MCF 10A (cell line): ENCODE results near the gene OPRD1. TPM values are rescaled to one million over a fixed set of nuclear protein-coding genes. Genes with fewer than 3 reads are reported as not detected.

ENCODE experiments used
- BruUV-seq: library from RNA; stranded (reverse); fragments of 400-500 nt; replicated peaks from 2 replicates; lab custom pipeline; 2021; lab: Mats Ljungman, UMichigan
- CTCF ChIA-PET: fragments of 300-600 bp; sonication (Branson Sonifier 250); formaldehyde crosslinking; extraction: SDS; loops from one replicate; lab custom pipeline; 2021; ENCODE audit warnings: antibody characterized with exemption, inconsistent platforms; lab: Yijun Ruan, JAX
- POLR2A ChIA-PET: fragments of 300-600, 350-650 bp; sonication (Branson Sonifier 250); formaldehyde crosslinking; extraction: SDS; loops from one replicate; lab custom pipeline; 2020; ENCODE audit warnings: antibody characterized with exemption, inconsistent platforms; lab: Yijun Ruan, JAX
- DNase-seq: peaks from one replicate; pipeline ENCODE4 v3.0.0-alpha.2; 2018; ENCODE audit not compliant: unreplicated experiment
- H3K27ac Mint-ChIP-seq: one replicate; pipeline ENCODE4 v1.8.0; 2022; ENCODE audit warnings: mild to moderate bottlenecking, low read depth, mixed read lengths; ENCODE audit not compliant: unreplicated experiment
- H3K27me3 Mint-ChIP-seq: one replicate; pipeline ENCODE4 v1.8.0; 2022; ENCODE audit warnings: mixed read lengths; ENCODE audit not compliant: insufficient read depth, unreplicated experiment
- H3K36me3 Mint-ChIP-seq: one replicate; pipeline ENCODE4 v1.8.0; 2022; ENCODE audit warnings: mild to moderate bottlenecking, moderate library complexity, mixed read lengths; ENCODE audit not compliant: insufficient read depth, unreplicated experiment
- H3K4me1 Mint-ChIP-seq: one replicate; pipeline ENCODE4 v1.8.0; 2022; ENCODE audit warnings: mixed read lengths; ENCODE audit not compliant: insufficient read depth, unreplicated experiment
- H3K4me3 Mint-ChIP-seq: one replicate; pipeline ENCODE4 v1.8.0; 2022; ENCODE audit warnings: mild to moderate bottlenecking, moderate library complexity, mixed read lengths; ENCODE audit not compliant: unreplicated experiment
- H3K9me3 Mint-ChIP-seq: one replicate; pipeline ENCODE4 v1.8.0; 2022; ENCODE audit warnings: mixed read lengths; ENCODE audit not compliant: unreplicated experiment
- intact Hi-C: fragments of 100-400 bp; cut with micrococcal nuclease; formaldehyde crosslinking; loops from 2 replicates; pipeline ENCODE4 v1.14.1; 2022
- total RNA-seq: library from RNA; stranded (reverse); gene quantifications from 2 replicates; pipeline ENCODE4 v1.2.3, GENCODE V29; 2022
- TF ChIP-seq, protein P1 (sequence below): fragments of 200-600 bp; IDR thresholded peaks from one replicate; pipeline ENCODE4 v1.8.0; 2022; ENCODE audit warnings: antibody characterized with exemption, mild to moderate bottlenecking; ENCODE audit not compliant: unreplicated experiment

The OPRD1 gene
- total RNA-seq, 1 experiment from 2014 or later, result not detected

DNA sequence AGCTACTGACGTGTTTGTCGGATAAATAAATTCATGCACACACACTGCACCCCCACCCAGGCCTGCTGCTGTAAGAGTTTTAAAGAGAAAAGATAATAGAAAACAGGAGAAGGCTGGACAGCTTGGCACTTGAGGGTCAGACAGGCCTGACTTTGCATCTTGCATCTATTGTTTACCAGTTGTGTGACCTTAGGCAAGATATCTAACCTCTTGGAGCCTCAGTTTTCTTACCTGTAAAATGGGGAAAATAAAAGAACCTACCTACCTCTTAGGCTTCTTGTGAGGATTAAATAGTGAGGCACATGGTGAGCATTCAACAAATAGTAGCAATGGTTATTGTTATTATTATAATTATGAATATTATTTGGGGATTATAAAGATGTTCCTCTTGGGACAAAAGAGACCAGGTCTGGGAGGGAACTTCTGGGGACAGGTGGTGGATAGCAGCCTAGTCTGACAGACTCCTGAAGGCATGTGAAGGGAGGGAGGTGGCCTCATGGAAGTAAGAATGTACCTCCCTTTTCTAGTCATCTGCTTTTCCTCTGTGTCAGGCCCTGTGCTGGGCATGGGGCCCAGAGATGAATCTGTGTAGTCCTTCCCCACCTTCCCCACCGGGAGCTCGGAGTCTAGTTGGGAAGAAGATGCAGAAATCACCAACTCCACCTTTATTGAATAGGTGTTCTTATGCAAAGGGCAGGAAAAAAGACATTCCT, 84.1 kb downstream of the OPRD1 start:
- intact Hi-C loops, result no loop called here
- BruUV-seq, result no TSS peak
- Mint-ChIP-seq H3K4me1 (peaks cover 9% of the 10 kb centered on the region), H3K27ac (no peak overlapping the region), H3K36me3 (peaks cover 23% of the 10 kb centered on the region), H3K9me3 (no peaks in the 10 kb centered on the region), H3K27me3 (no peaks in the 10 kb centered on the region), H3K4me3 (no peak overlapping the region)
- ChIA-PET POLR2A (no interaction called here), CTCF (interaction anchor here (1.1 kb wide), 1 partner anchor 19 kb away, joined by 5 read pairs; no protein-coding TSS in a partner anchor)
- no peak for DNase-seq
- TF ChIP-seq, protein P1, sequence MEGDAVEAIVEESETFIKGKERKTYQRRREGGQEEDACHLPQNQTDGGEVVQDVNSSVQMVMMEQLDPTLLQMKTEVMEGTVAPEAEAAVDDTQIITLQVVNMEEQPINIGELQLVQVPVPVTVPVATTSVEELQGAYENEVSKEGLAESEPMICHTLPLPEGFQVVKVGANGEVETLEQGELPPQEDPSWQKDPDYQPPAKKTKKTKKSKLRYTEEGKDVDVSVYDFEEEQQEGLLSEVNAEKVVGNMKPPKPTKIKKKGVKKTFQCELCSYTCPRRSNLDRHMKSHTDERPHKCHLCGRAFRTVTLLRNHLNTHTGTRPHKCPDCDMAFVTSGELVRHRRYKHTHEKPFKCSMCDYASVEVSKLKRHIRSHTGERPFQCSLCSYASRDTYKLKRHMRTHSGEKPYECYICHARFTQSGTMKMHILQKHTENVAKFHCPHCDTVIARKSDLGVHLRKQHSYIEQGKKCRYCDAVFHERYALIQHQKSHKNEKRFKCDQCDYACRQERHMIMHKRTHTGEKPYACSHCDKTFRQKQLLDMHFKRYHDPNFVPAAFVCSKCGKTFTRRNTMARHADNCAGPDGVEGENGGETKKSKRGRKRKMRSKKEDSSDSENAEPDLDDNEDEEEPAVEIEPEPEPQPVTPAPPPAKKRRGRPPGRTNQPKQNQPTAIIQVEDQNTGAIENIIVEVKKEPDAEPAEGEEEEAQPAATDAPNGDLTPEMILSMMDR, result no peak

DNA sequence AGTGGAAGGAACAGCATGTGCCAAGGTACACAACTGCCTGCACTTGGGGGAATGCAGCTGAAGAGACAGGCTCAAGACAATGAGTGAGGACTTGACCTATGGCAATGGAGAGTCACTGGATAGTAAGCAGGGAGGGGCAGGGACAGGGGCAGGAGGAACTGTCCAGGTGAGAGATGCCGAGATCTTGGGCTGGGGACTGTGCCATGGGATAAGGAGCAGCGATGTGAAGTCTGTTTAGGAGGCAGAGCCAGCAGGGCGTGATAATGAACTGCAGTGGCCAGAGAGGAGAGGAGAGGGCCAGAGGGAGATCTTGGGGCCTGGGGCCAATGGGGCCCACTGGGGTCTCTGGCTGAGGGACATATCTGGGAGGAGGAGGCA, 84.6 kb downstream of the OPRD1 start:
- CTCF ChIA-PET, result interaction anchor here (1.1 kb wide), 1 partner anchor 18 kb away, joined by 5 read pairs; no protein-coding TSS in a partner anchor
- peaks cover 9% of the 10 kb centered on the region for H3K4me1 Mint-ChIP-seq
- peaks cover 18% of the 10 kb centered on the region for H3K36me3 Mint-ChIP-seq
- TF ChIP-seq, protein P1, result no peak
- no peak for DNase-seq
- intact Hi-C loops, result no loop called here
- POLR2A ChIA-PET, result no interaction called here
- H3K27ac Mint-ChIP-seq, result no peak overlapping the region
- H3K4me3 Mint-ChIP-seq, result no peak overlapping the region
- H3K27me3 Mint-ChIP-seq, result no peaks in the 10 kb centered on the region
- BruUV-seq, result no TSS peak
- no peaks in the 10 kb centered on the region for H3K9me3 Mint-ChIP-seq

DNA sequence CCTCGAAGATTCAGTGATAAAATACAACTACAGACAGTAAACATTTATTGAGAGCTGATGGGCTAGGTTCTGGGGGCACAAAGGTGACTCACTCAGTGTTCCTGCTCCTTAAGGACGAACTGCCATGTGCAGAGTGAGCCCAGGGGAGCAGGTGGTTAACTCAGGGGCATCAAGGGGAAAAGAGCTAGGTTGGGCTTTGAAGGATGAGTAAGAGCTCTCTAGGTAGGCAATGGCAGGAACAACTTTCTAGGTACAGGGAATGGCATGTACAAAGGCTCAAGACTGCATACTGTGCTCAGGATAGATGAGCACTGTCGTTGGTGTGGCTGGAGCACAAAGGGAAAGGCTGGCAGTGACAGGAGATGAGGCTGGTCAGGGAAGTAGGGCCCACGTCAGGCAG, 85.8 kb downstream of the OPRD1 start:
- TF ChIP-seq, protein P1, result no peak
- no TSS peak for BruUV-seq
- H3K4me3 Mint-ChIP-seq, result no peak overlapping the region
- POLR2A ChIA-PET, result interaction anchor here (0.6 to 1.2 kb wide), 2 partner anchors 12 to 114 kb away, joined by 3 to 4 read pairs; no protein-coding TSS in a partner anchor
- H3K9me3 Mint-ChIP-seq, result no peaks in the 10 kb centered on the region
- CTCF ChIA-PET, result no interaction called here
- no peak for DNase-seq
- intact Hi-C loops, result no loop called here
- H3K27ac Mint-ChIP-seq, result no peak overlapping the region
- no peaks in the 10 kb centered on the region for H3K27me3 Mint-ChIP-seq
- H3K4me1 Mint-ChIP-seq, result peaks cover 9% of the 10 kb centered on the region
- peaks cover 11% of the 10 kb centered on the region for H3K36me3 Mint-ChIP-seq

DNA sequence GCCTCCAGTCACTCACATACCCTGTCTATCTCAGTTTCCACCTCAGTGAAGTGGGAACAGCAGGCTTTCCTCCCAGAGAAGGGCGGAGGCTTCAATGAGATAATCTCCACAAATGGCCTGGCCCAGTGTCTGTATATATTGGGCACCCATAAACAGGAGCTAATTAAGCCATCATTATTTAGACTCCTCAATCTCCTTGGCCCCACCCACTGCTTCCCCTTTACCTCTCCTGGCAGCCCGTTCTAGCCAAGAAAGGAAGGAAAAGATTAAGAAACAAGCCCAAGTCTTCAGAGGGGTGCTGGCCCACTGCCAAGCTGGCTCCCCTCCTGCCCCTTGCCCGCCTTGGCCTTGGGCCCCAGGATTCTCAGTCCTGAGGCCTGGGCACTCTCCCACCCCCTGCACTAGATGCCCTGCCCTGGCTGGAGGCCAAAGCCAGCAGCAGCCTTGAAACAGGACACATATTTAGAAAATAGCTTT, 86.5 kb downstream of the OPRD1 start:
- ChIA-PET CTCF (interaction anchor here (0.7 kb wide), 1 partner anchor 35 kb away, joined by 3 read pairs; no protein-coding TSS in a partner anchor), POLR2A (interaction anchor here (1.2 kb wide), 1 partner anchor 11 kb away, joined by 4 read pairs; no protein-coding TSS in a partner anchor)
- DNase-seq, result no peak
- intact Hi-C loops, result no loop called here
- no TSS peak for BruUV-seq
- Mint-ChIP-seq H3K4me1 (peaks cover 9% of the 10 kb centered on the region), H3K27ac (no peak overlapping the region), H3K27me3 (no peaks in the 10 kb centered on the region), H3K4me3 (no peak overlapping the region), H3K9me3 (no peaks in the 10 kb centered on the region), H3K36me3 (peaks cover 11% of the 10 kb centered on the region)
- TF ChIP-seq, protein P1, result no peak
